ENCODE results near the gene GASK1A.
"Not testable (repeated sequence)": the region's sequence is repeated elsewhere in the genome, so short reads cannot be mapped to it uniquely, and the experiment has no call there.

GASK1A gene

GRCh38 chr3:43032646-43033628, 53.8 kb downstream of the GASK1A start:
- DNase-seq = no peak

- no peak for DNase-seq
Measured at GRCh38 chr3:43034200-43034599, 55.1 kb downstream of the GASK1A start.

GRCh38 chr3:43034911-43035310, 55.8 kb downstream of the GASK1A start:
- no peak for DNase-seq

DNA sequence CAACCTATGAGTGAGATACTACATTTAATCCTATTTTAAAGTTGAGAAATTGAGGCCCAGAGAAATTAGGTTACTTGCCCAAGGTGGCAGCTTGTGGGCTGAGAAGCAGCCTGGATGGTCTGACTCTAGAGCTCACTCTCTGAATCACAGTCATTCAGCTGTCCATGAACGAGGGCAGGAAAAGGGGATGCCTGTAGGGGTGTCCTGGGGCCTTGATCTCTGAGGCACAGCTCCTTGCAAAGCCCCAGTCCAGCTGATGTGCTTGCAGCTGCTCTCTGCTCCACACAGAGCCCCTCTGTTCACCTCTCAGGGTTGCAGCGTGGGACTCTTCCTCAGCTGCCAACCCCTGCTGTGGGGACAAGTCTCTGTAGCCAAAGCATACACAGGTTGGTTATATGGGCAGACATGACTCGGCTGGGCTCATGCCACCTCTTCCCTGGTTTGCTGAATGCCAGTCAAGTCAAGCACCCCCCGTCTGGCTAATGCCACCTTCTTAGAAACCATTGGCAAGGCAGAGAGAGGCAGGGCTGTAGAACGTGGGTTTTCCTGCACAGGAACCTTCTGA, 56.8 kb downstream of the GASK1A start:
- no peak for DNase-seq

- DNase-seq = no peak
Measured at GRCh38 chr3:43036621-43037423, 57.7 kb downstream of the GASK1A start.

GRCh38 chr3:43038010-43038409, 58.9 kb downstream of the GASK1A start:
- DNase-seq = no peak

GRCh38 chr3:43041517-43041916, 62.4 kb downstream of the GASK1A start:
- DNase-seq = no peak

GRCh38 chr3:43043071-43043766, 64.1 kb downstream of the GASK1A start:
- no peak for DNase-seq

- DNase-seq = no peak
Measured at GRCh38 chr3:43043793-43044192, 64.7 kb downstream of the GASK1A start.

- DNase-seq = not testable (repeated sequence)
Measured at GRCh38 chr3:43045079-43045478, 66.0 kb downstream of the GASK1A start.

- no peak for DNase-seq
Measured at GRCh38 chr3:43046583-43046982, 67.5 kb downstream of the GASK1A start.

- no peak for DNase-seq
Measured at GRCh38 chr3:43048470-43048869, 69.4 kb downstream of the GASK1A start.

- no peak for DNase-seq
Measured at GRCh38 chr3:43053291-43053690, 74.2 kb downstream of the GASK1A start.

- DNase-seq = no peak
Measured at GRCh38 chr3:43054754-43055153, 75.6 kb downstream of the GASK1A start.

GRCh38 chr3:43055393-43055792, 76.3 kb downstream of the GASK1A start:
- DNase-seq = no peak

- peak; percentile 8 for DNase-seq
Measured at GRCh38 chr3:43055806-43056770, 77.0 kb downstream of the GASK1A start.

GRCh38 chr3:43059456-43059855, 80.3 kb downstream of the GASK1A start:
- DNase-seq = no peak

DNA sequence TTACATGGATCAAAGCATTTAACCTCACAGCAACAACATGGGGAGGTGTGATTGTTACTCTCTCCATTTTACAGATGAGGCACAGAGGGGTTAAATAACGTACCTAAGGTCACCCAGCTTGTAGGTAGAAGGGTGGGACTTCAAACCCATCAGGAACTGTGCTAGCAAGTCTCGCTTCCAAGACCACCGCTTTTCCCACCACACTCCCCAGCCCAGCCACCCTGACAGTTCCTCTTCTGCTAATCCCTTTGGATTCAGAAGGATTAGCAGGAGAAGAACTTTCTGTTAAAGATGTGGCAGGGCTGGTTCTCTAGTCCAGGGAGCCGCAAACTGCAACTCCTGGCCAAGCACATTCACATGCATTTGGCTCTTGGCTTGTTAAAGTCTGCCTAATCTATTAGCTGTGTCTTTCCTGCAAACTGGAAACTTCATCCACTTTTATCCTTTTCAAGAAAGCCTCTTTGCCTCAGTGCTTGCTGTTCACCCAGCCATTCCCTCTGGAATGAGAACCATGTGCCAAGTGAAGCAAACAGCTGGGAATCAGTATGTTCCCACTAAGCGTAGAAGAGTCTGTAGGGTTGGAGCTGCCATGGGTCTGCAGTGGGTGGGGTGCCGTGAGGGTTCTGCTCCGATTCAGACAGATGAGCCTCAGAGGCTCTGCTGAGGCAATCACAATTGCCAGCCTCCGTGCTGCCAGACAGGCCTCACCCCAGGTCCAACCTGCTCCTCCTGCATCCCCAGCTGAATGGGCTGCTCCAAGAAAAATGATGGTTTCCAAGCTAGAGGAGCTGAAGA, 82.2 kb downstream of the GASK1A start:
- no peak for DNase-seq

GRCh38 chr3:43062040-43062563, 83.0 kb downstream of the GASK1A start:
- no peak for DNase-seq

DNA sequence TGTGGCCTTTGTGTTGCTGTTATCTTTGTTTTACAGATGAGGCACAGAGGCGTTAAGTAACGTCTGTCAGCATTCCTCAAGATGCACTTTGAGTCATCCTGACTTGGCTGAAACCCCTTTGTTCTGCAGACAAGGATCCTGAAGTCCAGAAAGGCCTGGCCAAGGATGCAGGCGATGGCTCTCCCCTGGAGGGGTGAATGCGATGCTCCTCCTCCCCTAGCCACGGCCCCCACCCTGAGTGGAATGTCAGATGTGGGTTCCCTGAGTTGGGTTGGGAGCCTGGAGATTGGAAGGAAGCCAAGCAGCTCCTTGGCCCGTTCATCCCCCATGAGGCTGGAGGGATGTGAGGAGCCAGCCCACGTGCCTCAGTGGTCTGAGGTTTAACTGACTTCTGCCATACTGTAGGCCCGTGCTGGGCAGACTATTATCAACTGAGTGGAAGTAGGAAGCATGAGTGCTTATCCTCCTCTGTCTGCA, 83.5 kb downstream of the GASK1A start:
- DNase-seq = no peak
